HG03558 (cell line): ENCODE measurements around the gene PAX8.

Experiments
- ATAC-seq: cut with Tn5 transposase; IDR thresholded peaks from one replicate; pipeline ENCODE4 v1.9.1; 2021; ENCODE audit warnings: moderate number of reproducible peaks; ENCODE audit not compliant: unreplicated experiment; ENCODE audit errors: extremely low read depth

PAX8 gene

DNA sequence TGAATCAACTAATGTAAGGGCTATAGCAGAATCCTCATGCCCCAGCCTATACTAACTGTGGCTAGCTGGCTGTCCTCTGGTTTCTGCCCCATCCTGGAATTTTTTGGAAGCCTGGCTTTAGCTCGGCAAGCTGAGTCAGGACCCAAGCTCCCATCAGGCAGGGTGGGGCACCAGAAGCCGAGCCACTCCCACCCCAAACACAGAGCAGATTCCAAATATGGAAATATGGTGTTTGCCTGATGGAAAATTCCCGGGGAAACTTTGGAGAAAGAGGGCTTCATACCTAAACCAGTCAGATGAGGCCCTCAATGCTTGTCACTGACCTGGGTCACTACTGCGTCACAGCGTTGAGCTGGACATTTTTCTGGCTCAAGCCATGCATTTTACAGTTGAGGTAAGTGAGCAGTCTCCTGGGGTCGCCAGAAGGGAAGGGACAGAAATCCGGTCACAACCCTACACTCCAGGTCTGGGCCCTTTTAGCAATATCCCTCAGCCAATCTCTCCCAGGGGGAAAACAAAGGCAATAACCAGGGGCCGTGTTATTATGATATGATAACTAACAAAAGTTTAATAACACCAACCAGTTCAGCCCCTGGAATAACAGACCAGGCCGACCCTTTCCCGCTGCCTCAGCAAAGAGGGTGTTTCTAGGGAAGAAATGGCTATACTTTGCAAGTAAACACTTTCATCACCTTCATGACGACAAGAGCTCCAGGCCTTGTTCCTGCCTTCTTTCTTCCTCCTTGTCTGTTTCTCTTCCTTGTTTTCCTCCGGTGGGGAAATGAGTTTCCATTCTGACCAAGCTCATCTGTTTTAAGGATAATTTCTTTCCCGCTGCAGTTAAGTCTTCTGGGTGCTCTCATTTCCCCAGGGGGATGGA is 67.3 kb downstream of the PAX8 start:
- ATAC-seq, result no peak

DNA sequence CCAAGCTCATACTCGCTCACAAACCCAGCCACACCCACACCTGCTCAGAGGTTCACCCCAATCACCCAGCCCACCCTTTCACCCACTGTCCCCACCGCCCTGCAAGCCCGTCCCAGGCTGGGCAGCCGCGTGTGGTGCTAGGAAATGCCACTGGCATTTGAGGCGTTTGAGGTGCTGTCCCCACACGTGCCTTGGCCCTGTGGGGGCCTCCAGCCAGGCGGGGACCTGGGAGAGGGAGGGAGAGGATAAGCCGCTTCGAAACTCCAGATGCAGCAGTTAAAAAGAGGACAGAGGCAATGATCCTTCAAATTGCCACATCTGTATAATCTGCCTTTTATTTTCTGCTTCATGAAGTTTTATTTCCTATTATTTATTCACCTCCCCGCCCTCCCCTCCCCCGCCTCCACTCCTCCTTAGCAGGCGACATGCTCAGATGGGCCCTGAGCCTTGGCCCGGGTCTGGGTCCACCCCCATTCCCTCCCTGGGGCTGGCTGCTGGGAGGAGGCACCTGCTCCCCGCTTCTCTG is 69.0 kb downstream of the PAX8 start:
- no peak for ATAC-seq

DNA sequence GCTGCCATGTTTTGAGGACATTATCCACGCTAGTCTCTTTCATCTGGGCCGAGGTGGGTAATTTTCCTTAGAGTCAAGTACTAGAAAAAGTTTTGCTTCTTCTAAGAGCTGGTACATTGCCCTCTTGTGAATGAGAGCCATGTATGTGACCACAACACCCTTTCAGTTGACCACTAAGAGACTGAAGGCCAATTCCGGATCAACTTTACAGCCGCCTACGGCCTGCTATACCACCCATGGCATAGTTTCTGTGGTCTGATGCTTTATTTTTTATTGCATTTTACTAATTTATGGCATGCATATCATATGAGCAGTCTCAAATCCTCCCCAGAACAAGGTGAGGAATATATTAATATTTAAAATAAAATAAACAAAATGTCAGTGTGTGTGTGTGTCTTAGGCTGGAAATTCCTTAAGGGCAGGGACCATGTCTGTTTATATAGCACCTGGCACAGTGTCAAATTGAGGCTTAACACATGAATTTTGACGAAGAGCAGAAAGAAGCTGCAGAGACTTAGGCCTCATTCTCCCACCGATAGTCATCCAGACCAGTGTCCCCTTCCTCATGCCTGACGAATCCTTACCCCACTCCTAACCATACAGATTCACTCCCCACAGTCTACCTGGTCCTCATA is 69.6 kb downstream of the PAX8 start:
- no peak for ATAC-seq

DNA sequence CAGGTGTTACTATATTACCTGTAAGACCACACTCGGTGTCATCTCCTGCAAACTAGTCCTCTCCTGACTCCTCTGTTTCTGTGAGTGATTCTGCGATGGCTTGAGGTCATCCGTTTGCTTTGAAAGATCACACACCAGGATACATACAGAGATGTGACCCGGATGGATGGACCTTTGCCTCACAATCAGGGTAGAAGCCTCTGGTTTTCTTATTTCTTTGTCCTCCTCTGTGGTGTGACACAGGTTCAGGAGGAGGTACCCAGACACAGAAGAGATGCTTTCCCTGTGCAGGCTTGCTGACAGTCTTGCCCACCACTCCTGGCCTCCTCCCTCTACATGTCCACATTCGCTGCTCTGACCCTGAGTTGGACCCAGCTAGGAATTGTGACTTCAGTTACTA is 70.3 kb downstream of the PAX8 start:
- ATAC-seq, result no peak

DNA sequence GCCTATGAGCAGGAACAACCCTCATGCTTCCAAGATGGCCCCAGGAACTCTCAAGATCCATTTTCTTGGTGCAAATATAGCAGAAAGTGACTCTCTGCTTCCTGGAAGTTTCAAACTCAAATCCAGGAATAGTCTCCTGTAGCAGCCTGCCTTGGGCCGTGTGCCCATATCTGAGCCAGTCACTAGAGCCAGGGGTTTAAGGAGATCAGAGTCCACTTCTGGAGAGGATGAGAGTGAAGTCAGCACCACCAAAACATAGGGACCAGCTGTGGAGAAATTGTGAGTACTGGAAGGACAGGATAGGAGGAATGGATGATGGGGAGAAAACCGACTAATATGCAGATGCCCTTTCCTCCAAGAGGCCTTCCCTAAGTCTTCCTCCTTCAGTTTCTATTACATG is 71.7 kb downstream of the PAX8 start:
- ATAC-seq, result no peak

GRCh38 chr2:113206251-113206650 is 72.5 kb downstream of the PAX8 start:
- ATAC-seq, result no peak

DNA sequence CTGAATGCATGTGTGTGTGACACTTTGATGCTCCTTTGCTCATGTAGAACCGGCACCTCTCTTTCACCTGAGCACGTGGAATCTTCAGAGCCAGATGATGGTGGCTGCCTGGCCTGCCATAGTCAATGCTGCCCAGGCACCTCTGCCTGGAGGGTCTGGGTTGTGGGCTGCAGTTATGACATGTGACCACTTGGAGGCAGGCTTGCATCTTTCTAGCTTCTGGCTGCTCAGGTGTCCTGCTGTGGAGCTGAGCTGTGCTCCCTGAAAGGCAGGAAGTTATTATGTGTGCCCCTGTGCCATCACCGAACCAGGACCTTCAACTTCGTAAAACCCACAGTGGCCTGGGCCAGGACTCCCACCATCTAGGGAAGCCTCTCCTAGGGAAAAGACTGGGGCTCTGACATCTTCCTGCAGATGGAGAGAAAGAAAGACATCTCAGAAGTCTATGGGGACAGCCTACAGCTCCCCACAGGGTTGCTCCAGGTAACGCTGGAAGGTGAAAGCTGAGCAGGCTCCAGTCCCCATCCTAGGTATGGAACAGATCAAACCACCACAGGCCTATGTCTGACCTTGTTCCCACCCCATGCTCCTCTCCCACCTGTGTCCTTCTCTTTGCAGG is 74.7 kb downstream of the PAX8 start:
- ATAC-seq, result no peak

DNA sequence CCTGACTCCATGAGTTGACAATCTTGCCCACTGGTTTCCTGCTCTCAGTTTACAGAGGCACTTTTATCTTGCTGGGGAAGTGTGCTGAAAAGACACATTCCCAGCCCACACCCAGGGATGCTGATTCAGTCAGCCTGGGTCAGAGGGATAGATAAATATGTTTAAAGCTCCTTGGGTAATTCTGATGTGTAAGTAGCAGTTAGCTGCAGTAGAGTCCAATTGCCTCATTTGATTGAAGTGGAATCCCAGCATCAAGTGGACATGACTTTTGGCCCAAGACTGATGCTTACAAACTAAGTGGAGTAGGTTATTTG is 75.5 kb downstream of the PAX8 start:
- ATAC-seq, result no peak

DNA sequence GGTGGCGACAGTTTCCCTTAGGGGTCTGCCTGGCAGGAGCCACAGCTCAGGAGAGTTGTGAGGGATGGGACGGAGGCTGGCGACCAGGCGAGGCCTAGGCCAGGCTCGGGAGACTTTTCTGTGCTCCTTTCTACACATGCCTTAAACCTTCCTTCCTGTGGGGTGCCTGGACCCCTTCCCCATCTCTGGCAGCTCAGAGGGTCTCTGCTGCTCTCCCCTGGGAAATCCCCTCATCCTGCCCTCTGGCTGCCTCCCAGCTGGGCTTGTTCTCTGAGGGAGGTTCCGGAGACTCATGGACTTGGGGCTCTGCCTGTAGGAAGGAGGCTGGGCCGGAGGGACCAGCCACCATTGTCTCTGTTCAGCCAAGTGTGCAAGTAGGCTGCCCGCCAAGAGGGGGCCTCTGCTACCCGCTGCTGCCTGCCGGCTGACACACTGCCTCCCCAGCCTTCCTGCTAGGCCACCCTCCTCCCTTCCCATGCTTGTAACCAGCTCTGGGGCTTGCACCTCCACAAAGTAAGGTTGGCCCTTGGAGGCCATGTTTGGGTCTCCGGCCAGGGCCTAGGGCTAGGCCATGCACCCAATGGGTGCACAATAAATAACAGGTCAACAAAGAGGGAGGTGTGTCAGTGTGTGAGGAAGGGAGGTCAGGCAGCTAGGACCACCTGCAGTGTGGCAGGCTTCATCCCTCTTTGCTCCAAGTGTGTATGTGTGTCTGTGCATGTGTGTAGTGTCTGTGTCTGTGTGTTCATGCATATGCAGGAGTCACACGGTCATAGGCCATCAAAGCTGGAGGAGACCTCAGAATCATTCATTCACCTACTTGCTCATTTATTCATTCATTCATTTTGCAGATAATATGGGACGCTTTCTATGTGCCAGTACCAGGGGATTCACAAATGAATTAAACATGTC is 76.2 kb downstream of the PAX8 start:
- ATAC-seq, result no peak

DNA sequence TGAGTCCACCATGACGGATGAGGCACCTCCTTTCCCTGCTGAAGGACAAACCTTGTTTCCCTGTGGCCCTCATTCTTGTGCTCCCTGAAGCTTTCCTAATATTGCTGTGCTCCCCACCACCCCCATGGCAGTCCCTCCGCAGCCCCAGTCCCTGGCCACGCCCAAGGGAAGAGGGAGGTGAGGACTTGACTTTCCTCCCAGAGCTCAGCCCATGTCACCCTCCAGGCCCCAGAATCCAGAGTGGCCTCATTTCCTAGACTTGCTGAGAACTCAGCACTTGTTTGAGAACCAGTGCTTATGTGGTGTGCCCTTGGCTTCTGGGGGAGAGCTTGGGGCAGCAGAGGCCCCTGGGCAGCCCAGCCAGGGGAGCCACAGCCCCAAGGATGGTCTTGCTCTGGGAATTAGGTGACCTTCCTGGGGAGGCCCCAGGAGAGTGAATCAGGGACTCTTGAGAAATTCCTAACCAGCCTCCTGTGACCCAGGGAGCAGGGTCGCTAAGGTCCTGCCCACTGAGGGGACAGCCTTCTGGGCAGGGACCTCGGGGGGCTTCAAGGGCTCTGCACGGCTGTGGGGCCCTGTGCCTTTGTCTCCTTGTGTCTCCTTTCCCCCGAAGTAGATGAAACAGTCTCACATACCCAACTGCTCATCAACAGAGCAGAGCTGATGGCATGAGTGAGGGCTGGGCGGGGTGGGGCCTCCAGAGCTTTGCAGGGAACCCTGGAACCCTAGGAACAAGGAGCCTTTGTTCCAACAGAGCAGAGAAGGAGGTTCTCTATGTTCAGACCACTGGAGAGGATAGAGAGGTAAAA is 77.0 kb downstream of the PAX8 start:
- no peak for ATAC-seq

DNA sequence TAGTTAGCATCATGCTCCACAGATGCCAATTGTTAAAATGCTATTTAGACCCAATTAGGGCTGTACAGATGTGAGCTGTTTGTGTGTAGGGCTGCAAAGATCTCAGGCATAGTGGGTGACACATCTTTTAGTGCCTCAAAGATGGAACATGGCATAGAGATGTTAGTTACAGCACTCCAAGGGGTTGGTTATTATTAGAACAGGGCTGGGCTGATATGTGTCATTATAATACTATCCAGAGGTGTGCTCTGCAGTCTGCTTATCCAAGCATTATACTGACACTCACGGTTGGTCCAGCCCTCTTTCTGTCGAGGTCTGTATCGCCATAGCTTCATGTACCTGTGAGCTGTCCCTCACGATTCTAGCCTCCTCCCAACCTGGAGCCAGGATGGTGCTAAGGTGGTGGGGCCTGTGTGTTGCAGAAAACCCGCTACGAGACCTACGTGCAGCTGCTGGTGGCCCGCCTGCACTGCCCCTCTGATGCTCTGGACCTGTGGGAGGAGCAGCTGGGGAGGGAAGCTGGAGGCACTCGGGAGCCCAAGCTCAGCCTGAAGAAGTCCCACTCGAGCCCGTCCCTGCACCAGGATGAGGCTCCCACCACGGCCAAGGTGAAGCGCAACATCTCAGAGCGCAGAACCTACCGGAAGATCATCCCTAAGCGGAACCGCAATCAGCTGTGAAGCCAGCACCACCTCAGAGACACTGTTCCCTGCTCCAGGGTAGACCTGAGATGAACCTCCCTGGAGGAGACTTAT is 77.8 kb downstream of the PAX8 start:
- no peak for ATAC-seq

GRCh38 chr2:113200236-113200635 is 78.5 kb downstream of the PAX8 start:
- no peak for ATAC-seq

GRCh38 chr2:113198790-113199612 is 79.7 kb downstream of the PAX8 start:
- no peak for ATAC-seq

DNA sequence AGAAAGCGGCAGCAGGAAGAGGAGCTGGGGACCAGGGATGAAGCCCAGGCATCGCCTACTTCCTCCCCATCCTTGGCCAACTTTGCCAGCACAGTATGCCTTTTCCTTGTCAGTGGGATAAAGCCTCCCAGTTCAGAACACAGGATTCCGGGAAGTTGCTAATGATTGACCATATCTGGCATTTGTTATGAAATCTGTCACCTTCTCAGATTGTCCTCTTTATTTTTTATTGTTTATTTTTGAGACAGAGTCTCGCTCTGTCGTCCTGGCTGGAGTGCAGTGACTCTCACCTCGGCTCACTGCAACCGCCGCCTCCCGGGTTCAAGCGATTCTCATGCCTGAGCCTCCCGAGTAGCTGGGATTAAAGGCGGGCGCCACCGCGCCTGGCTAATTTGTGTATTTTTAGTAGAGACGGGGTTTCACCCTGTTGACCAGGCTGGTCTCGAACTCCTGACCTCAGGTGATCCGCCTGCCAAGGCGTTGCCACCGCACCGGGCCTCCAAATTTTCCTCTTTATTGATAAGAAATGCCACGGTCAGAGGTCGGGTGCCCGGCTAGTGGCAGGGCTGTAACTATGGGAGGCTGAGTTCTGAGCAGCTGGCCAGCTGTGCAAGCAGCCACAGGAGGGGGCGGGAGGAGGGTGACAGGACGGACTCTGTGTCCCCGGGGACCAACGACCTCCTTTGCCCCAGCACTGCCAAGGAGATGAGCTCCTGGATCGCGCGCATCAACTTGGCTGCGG is 80.5 kb downstream of the PAX8 start:
- no peak for ATAC-seq

GRCh38 chr2:113197347-113198047 is 81.2 kb downstream of the PAX8 start:
- ATAC-seq, result no peak

DNA sequence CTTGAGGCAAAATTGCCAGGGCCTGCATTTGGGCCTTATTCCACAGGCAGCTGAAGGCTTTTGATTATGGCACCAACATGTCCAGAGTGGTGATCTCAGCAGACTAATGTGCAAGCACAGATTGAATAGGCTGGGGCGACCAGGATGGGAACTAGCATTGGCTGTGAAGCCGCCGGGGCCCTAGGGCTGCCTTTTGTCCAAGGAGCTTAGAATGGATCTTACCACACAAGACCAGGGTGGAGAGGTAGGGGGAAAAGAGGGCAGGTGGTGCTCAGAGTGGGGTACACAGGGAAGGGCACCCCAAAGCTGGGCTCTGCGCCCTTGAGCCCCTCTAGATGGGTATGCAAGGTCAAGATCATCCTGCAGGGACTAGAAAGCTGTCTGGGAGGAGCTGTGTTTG is 81.9 kb downstream of the PAX8 start:
- ATAC-seq, result no peak
